ENCODE results near the gene CROCC2.

GRCh38 chr2:240889601-240890560 lies 16.3 kb upstream of the CROCC2 start:
- TF ChIP-seq ZFP82 (CRISPR knock-in tag; IDR thresholded peaks at IDR 0.05; ENCODE audit: borderline replicate concordance) (no peak), ZNF343 (CRISPR knock-in tag; IDR thresholded peaks at IDR 0.05) (no peak; the same call in 1 of the 2 replicates), AKAP8 (CRISPR knock-in tag; IDR thresholded peaks at IDR 0.05) (no peak), THAP7 (CRISPR knock-in tag; IDR thresholded peaks at IDR 0.05) (no peak), CTCF (CRISPR knock-in tag; IDR thresholded peaks at IDR 0.05) (no peak), NFYC (CRISPR knock-in tag; IDR thresholded peaks at IDR 0.05) (no peak), GTF2F1 (IDR thresholded peaks at IDR 0.05; ENCODE audit: low read length) (no peak), HCFC1 (IDR thresholded peaks at IDR 0.05; ENCODE audit: low read depth, low read length) (no peak), JUN (CRISPR knock-in tag; IDR thresholded peaks at IDR 0.05) (no peak), ZNF24 (IDR thresholded peaks at IDR 0.05) (no peak), NR2F2 (IDR thresholded peaks at IDR 0.05; ENCODE audit: borderline replicate concordance, low read depth) (no peak)

All from HepG2 (cell line).